ENCODE measurements around the gene COL4A2.

Gene COL4A2

DNA sequence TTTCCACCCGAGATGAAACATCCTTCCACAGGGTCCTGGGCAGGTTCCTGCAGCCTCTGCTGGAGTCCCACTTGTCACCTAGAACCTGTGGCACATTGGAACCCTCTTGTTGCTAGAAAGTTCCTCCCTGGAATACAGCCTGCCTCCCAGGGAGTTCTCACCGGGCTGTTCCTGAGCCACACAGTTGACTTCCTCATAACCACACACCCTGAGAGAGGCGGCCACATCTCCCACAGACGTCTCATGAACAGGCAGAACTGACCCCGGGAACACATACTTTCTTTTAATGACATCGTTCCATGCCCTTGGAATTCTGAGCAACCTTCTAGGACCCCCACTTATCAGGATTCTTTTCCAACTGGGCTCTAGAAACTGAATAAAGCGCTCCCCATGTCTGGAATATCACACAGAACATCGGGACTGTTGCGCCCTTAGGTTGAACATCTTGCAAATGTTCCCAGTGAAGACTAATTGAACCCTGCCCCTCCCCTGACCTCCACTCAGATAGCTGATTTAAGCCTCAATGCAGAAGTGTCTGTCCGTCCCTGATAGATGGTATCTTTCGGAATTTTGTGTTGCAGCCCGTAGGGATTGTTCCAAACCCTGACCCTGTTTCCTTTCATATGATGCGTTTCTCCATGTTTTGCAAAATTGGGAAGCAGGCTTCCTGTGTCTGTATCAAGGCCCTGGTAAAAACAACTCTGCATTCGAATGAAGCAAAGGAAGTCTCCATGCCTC, 163.4 kb downstream of the COL4A2 start:
- DNase-seq (ENCODE audit: low read depth, low spot score) = no peak
- H3K4me3 ChIP-seq (ENCODE audit: low read depth, low read length) = no peak overlapping the region
- POLR2A ChIA-PET = no interaction called here
- TF ChIP-seq CTCF (IDR thresholded peaks at IDR 0.05; ENCODE audit: insufficient read depth, low read length, missing control alignments) = no peak
- CTCF ChIA-PET = interaction anchor here (3.3 kb wide), 1 partner anchor 15 kb away, joined by 8 read pairs; no protein-coding TSS in a partner anchor

DNA sequence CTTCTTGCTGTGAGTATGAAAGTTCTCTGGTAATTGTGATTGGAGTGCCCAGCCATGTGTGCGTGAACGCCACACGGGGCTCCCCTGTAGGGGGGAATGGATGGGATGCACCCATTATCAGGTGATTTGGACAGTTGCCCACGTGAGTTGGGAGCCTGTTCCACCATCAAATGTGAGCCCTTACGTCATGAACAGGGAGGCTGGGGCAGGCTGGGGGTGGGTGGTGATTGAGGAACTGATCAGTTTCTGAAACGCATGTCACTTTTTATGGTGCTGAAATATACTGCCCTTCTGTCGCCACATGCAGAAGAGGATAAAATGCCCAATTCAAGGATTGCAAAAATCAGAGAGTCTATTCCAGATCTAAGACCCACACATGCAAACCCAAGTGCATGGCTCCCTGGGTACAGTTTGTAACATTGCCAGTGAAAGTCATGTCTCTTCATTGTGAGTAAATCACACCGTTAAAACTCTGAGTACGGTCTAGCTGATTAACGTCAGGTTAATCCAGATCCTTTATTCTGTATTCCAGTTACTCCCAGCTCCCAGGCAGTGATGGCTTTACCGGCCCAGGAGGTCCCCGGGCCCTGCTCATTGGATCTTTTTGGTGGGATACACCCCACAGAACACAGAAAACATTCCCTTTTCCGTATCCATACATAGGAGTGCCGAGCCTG, 164.2 kb downstream of the COL4A2 start:
- no peak overlapping the region for H3K4me3 ChIP-seq (ENCODE audit: low read depth, low read length)
- no peak for TF ChIP-seq CTCF (IDR thresholded peaks at IDR 0.05; ENCODE audit: insufficient read depth, low read length, missing control alignments)
- no peak for DNase-seq (ENCODE audit: low read depth, low spot score)
- CTCF ChIA-PET = interaction anchor here (3.3 kb wide), 1 partner anchor 16 kb away, joined by 8 read pairs; no protein-coding TSS in a partner anchor
- POLR2A ChIA-PET = no interaction called here

DNA sequence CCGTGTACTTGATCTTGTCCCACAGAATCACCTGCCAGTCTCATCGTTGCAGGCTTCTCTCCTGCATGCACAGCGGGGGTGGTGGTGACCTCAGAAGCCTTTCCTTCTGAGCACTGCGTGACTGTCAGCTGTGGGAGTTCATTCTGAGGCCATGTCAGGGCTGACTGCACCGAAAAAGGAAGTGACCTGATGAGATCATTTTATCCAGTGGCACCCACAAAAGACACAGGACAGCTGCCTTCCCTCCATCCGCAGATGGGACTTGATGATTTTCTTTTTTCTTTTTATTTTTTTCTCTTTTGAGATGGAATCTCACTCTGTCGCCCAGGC, 164.7 kb downstream of the COL4A2 start:
- no peak for DNase-seq (ENCODE audit: low read depth, low spot score)
- no peak overlapping the region for H3K4me3 ChIP-seq (ENCODE audit: low read depth, low read length)
- ChIA-PET POLR2A (no interaction called here), CTCF (interaction anchor here (3.3 kb wide), 1 partner anchor 16 kb away, joined by 8 read pairs; no protein-coding TSS in a partner anchor)
- no peak for TF ChIP-seq CTCF (IDR thresholded peaks at IDR 0.05; ENCODE audit: insufficient read depth, low read length, missing control alignments)

- CTCF ChIA-PET = interaction anchor here (3.3 kb wide), 1 partner anchor 17 kb away, joined by 8 read pairs; no protein-coding TSS in a partner anchor
- no peak for TF ChIP-seq CTCF (IDR thresholded peaks at IDR 0.05; ENCODE audit: insufficient read depth, low read length, missing control alignments)
- no peak overlapping the region for H3K4me3 ChIP-seq (ENCODE audit: low read depth, low read length)
- no peak for DNase-seq (ENCODE audit: low read depth, low spot score)
- POLR2A ChIA-PET = no interaction called here
Measured at GRCh38 chr13:110472904-110473563, 165.9 kb downstream of the COL4A2 start.

- TF ChIP-seq CTCF (IDR thresholded peaks at IDR 0.05; ENCODE audit: insufficient read depth, low read length, missing control alignments) = no peak
- ChIA-PET CTCF (interaction anchor here (1.2 kb wide), 1 partner anchor 143 kb away, joined by 3 read pairs; no protein-coding TSS in a partner anchor), POLR2A (no interaction called here)
- H3K4me3 ChIP-seq (ENCODE audit: low read depth, low read length) = no peak overlapping the region
- DNase-seq (ENCODE audit: low read depth, low spot score) = no peak
Measured at GRCh38 chr13:110474713-110475112, 167.6 kb downstream of the COL4A2 start.

DNA sequence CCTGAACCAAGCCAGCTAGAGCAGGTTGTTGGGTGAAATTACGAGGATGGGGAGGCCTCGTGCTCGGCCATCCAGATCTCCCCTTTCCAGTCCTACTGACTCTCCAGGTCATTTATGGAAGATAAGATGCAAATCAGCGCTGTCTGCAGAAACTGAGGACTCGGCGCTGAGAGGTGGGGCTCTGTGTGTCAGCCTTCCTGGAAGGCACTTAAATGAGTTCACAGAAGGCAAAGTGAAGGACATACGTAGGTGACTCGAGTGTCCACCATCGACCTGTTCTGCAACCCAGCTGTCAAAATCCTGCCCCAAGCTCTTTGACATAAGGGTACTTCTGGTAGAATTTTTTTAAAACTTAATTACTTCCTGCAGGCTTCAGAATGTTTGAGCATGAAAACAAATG, 168.0 kb downstream of the COL4A2 start:
- ChIA-PET CTCF (interaction anchor here (1.2 kb wide), 1 partner anchor 143 kb away, joined by 3 read pairs; no protein-coding TSS in a partner anchor), POLR2A (no interaction called here)
- H3K4me3 ChIP-seq (ENCODE audit: low read depth, low read length) = no peak overlapping the region
- no peak for TF ChIP-seq CTCF (IDR thresholded peaks at IDR 0.05; ENCODE audit: insufficient read depth, low read length, missing control alignments)
- DNase-seq (ENCODE audit: low read depth, low spot score) = no peak

All from AG04449 (cell line).